Smooth muscle cell of the coronary artery (primary cell): ENCODE results near the gene YIPF6. TPM values are rescaled to one million over a fixed set of nuclear protein-coding genes. Genes with fewer than 3 reads are reported as not detected.

Experiments
- total RNA-seq: library from RNA; depleted of rRNA; stranded (reverse); fragments of >200 nt; gene quantifications from 2 replicates; pipeline ENCODE4 v1.2.3, GENCODE V29; 2014; ENCODE audit warnings: low replicate concordance

The YIPF6 gene, protein sequence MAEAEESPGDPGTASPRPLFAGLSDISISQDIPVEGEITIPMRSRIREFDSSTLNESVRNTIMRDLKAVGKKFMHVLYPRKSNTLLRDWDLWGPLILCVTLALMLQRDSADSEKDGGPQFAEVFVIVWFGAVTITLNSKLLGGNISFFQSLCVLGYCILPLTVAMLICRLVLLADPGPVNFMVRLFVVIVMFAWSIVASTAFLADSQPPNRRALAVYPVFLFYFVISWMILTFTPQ
- 11.0 and 26.7 TPM in 2 replicates for total RNA-seq

DNA sequence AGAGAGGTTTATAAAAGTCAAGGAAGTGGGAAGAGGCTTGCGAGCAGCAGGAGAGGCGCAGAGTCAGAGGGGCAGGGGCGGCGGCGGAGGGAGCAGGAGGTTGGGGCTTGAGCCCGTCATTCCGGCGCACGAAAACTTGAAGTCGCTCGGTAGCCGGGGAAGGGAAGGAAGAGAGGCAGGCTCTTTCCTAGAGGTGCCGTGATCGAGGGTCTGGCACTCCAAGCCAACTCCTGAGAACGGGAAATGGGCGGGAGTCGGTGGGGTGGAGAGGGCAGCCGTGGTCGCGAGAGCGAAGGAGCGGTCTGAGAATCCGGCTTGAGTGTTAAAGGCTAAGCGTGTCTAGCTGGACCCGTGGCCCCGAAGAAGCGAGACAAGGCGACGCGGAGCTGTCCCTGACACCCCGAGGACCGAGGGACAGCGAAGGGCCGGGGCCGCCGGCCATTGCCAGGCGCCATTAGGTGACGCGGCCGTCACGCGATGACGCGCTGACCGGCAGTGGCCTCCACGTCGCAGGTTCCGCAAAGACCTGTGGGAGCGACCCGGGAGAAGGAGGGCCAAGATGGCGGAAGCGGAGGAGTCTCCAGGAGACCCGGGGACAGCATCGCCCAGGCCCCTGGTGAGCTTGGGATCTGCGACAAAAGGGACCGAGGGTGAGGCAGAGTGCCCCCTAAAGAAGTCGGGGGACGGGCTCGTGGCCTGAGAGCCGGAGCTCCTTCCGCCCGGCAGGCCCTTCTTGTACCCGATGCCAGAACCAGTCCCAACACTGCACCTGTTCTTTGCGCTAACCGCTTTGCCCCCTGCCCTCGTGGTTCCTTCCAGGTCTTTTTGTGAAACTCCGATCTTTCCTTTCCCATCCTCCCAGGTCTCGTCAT lies at the start of gene YIPF6:
YIPF6 (plus strand) TSS at position 544 of the 872 bp plus-strand sequence; CDS start at position 560, 16 bp downstream.

Other genes with a start within 250 kb of the YIPF6 start
- gene OPHN1, start 65.6 kb upstream of the YIPF6 start, total RNA-seq: 2.7 and 7.8 TPM in 2 replicates
- 0.94 and 3.1 TPM in 2 replicates for gene STARD8, start 148.6 kb downstream of the YIPF6 start, total RNA-seq